Endothelial cell of umbilical vein (primary cell): Measurements from ENCODE around the gene REG1A. TPM values are rescaled to one million over a fixed set of nuclear protein-coding genes. Genes with fewer than 3 reads are reported as not detected.

Experiments used
- BruUV-seq: library from RNA; stranded (reverse); fragments of 400-500 nt; replicated peaks from 2 replicates; lab custom pipeline; 2021; lab: Mats Ljungman, UMichigan
- CTCF ChIA-PET: fragments of 300-600, 350-600 bp; sonication (Branson Sonifier 250); formaldehyde crosslinking; loops from one replicate; lab custom pipeline; 2021; ENCODE audit warnings: antibody characterized with exemption, inconsistent platforms; lab: Charles Lee
- POLR2A ChIA-PET: fragments of 300-600, 350-600 bp; sonication (Branson Sonifier 250); formaldehyde crosslinking; loops from one replicate; lab custom pipeline; 2021; ENCODE audit warnings: antibody characterized with exemption, inconsistent platforms; lab: Charles Lee
- DNase-seq: peaks from one replicate; pipeline ENCODE4 v3.0.0-alpha.2; 2011; ENCODE audit warnings: low read depth, low spot score
- FAIRE-seq: peaks from 2 replicates; lab custom pipeline; 2011; peaks lifted over from hg19 to GRCh38; lab: Jason Lieb, UNC
- H2AFZ ChIP-seq: 2 replicates; pipeline ENCODE4 v1.6.0; 2012; ENCODE audit warnings: low read depth, low read length, control low read depth, inconsistent platforms
- H3K27ac ChIP-seq: 2 replicates; pipeline ENCODE4 v1.5.1; 2011; ENCODE audit warnings: low read depth, mild to moderate bottlenecking, control low read depth, low read length, moderate library complexity; ENCODE audit not compliant: insufficient read depth
- H3K27me3 ChIP-seq, 2 experiments: 2 replicates each; pipeline versions ENCODE4 v1.6.0 to v1.6.1; 2011; ENCODE audit warnings: low read length in 2 of 2, mixed read lengths in 1 of 2; ENCODE audit not compliant: control insufficient read depth in 2 of 2, insufficient read depth in 2 of 2
- H3K36me3 ChIP-seq, 2 experiments: 2 replicates in 1 of 2; 3 replicates in 1 of 2; pipeline ENCODE4 v1.5.1; 2011; ENCODE audit warnings: low read length in 2 of 2, mild to moderate bottlenecking in 1 of 2, moderate library complexity in 1 of 2; ENCODE audit not compliant: control insufficient read depth in 2 of 2, insufficient read depth in 2 of 2; ENCODE audit errors: extremely low read depth in 1 of 2
- H3K4me1 ChIP-seq: 3 replicates; pipeline ENCODE4 v1.5.1; 2011; ENCODE audit warnings: mild to moderate bottlenecking, low read length; ENCODE audit not compliant: control insufficient read depth, insufficient read depth; ENCODE audit errors: extremely low read depth
- H3K4me2 ChIP-seq: 2 replicates; pipeline ENCODE4 v1.6.1; 2011; ENCODE audit warnings: low read length, control low read depth, mixed read lengths; ENCODE audit not compliant: insufficient read depth
- H3K4me3 ChIP-seq, 3 experiments: fragments of 200-600 bp in 1 of 3; sonication (generic), shearing (Covaris generic) in 1 of 3; replicated peaks in 1 of 3; 2 replicates each; pipeline ENCODE4 v1.5.1; 2011 to 2016; ENCODE audit warnings: control low read depth in 3 of 3, low read length in 3 of 3, mild to moderate bottlenecking in 2 of 3, inconsistent platforms in 1 of 3, low read depth in 1 of 3, moderate library complexity in 1 of 3; ENCODE audit not compliant: insufficient read depth in 1 of 3
- H3K79me2 ChIP-seq: 2 replicates; pipeline ENCODE4 v1.6.0; 2012; ENCODE audit warnings: low read length, inconsistent platforms; ENCODE audit not compliant: control insufficient read depth, insufficient read depth
- H3K9ac ChIP-seq: replicated peaks from 2 replicates; pipeline ENCODE3; 2011; ENCODE audit warnings: low read length, control low read depth; ENCODE audit not compliant: insufficient read depth; ENCODE audit errors: extremely low read depth
- H3K9me1 ChIP-seq: replicated peaks from 3 replicates; pipeline ENCODE4 v1.6.0; 2011; ENCODE audit warnings: mild to moderate bottlenecking, low read length; ENCODE audit not compliant: control insufficient read depth, insufficient read depth; ENCODE audit errors: extremely low read depth
- H3K9me3 ChIP-seq: replicated peaks from 2 replicates; pipeline ENCODE4 v1.5.1; 2012; ENCODE audit warnings: low read length, inconsistent platforms; ENCODE audit not compliant: control insufficient read depth, insufficient read depth
- H4K20me1 ChIP-seq: replicated peaks from 2 replicates; pipeline ENCODE3; 2011; ENCODE audit warnings: mild to moderate bottlenecking, low read length; ENCODE audit not compliant: control insufficient read depth, insufficient read depth; ENCODE audit errors: extremely low read depth
- EZH2 ChIP-seq: IDR thresholded peaks from 2 replicates; pipeline ENCODE4 v1.6.1; 2012; ENCODE audit warnings: borderline replicate concordance, low read depth, mild to moderate bottlenecking, moderate library complexity, low read length, inconsistent platforms; ENCODE audit not compliant: severe bottlenecking
- FOS ChIP-seq: IDR thresholded peaks from 2 replicates; pipeline ENCODE4 v1.6.1; 2011; ENCODE audit warnings: mild to moderate bottlenecking, low read length, moderate library complexity, borderline replicate concordance; ENCODE audit not compliant: insufficient read depth
- GATA2 ChIP-seq: IDR thresholded peaks from 2 replicates; pipeline ENCODE4 v1.7.0; 2011; ENCODE audit warnings: low read depth, mild to moderate bottlenecking, moderate library complexity, mixed read lengths, low read length; ENCODE audit not compliant: insufficient read length, insufficient read depth
- JUN ChIP-seq: IDR thresholded peaks from 2 replicates; pipeline ENCODE4 v1.6.1; 2011; ENCODE audit warnings: borderline replicate concordance, low read depth; ENCODE audit not compliant: insufficient read length, insufficient read depth
- MAX ChIP-seq: IDR thresholded peaks from 2 replicates; pipeline ENCODE4 v1.6.1; 2011; ENCODE audit not compliant: insufficient read depth, insufficient read length
- MYC ChIP-seq: IDR thresholded peaks from one replicate; pipeline ENCODE4 v1.6.1; 2011; ENCODE audit warnings: mild to moderate bottlenecking, low read depth, low read length
- POLR2A ChIP-seq: IDR thresholded peaks from 2 replicates; pipeline ENCODE4 v1.6.1; 2012; ENCODE audit warnings: low read depth, mild to moderate bottlenecking, control low read depth, low read length
- POLR2AphosphoS5 ChIP-seq: IDR thresholded peaks from 2 replicates; pipeline ENCODE4 v1.6.1; 2012; ENCODE audit warnings: low read depth, mild to moderate bottlenecking, control low read depth, low read length, moderate library complexity; ENCODE audit not compliant: insufficient read depth
- dilution Hi-C: fragments of 300-500 bp; cut with MboI; formaldehyde crosslinking; loops from one replicate; pipeline ENCODE4 v1.15.0; 2019; ENCODE audit warnings: low sequenced_read_pairs; ENCODE audit not compliant: extremely low pct_ligation_motif_present
- intact Hi-C: fragments of 100-400 bp; cut with micrococcal nuclease; formaldehyde crosslinking; loops from one replicate; pipeline ENCODE4 v1.10.0; 2022
- polyA plus RNA-seq, 4 experiments: library from polyadenylated mRNA; depleted of rRNA in 3 of 4; stranded (reverse) in 3 of 4; unstranded in 1 of 4; fragments of >200 nt; gene quantifications; 2 replicates each; pipeline versions ENCODE4 v1.2.1 to v1.2.3, GENCODE V29; 2011 to 2012; ENCODE audit warnings: missing spikeins in 1 of 4
- total RNA-seq: library from RNA; stranded (reverse); gene quantifications from 2 replicates; pipeline ENCODE4 v1.2.3, GENCODE V29; 2021
- TF ChIP-seq, protein P1 (sequence below), 2 donors: IDR thresholded peaks; 1 replicate in 1 of 2; 2 replicates in 1 of 2; pipeline ENCODE4 v1.5.1; 2011; ENCODE audit warnings: low read length in 2 of 2, mild to moderate bottlenecking in 2 of 2, moderate library complexity in 2 of 2, control low read depth in 1 of 2, inconsistent platforms in 1 of 2, low read depth in 1 of 2; ENCODE audit not compliant: insufficient read depth in 1 of 2; ENCODE audit errors: extremely low read depth in 1 of 2

Gene REG1A
- total and polyA plus RNA-seq, 2 donors (not counting 3 experiments of a cell fraction or from before 2014, with no cell fraction given), result not detected

DNA sequence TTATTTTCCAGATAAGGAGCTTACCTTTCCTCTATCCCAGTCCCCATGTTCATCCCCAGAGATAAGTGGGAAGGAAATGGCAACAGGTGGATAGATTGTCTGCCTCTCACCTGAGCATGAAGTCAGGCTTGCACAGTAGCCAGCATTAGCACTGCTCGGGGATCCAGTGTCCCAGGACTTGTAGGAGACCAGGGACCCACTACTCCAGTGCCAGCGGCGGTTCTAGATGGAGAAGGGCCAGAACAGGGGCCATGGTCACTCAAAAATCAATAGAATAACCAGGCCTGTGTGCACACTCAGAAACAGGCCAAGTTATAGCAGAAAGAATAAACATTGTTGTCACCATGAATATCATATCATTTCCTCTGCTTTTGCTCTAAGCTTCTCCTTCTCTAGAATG lies 34.9 kb upstream of the REG1A start:
- TF ChIP-seq MYC, result no peak
- no peak for TF ChIP-seq JUN
- no peak for TF ChIP-seq FOS
- TF ChIP-seq GATA2, result no peak
- TF ChIP-seq, protein P1, sequence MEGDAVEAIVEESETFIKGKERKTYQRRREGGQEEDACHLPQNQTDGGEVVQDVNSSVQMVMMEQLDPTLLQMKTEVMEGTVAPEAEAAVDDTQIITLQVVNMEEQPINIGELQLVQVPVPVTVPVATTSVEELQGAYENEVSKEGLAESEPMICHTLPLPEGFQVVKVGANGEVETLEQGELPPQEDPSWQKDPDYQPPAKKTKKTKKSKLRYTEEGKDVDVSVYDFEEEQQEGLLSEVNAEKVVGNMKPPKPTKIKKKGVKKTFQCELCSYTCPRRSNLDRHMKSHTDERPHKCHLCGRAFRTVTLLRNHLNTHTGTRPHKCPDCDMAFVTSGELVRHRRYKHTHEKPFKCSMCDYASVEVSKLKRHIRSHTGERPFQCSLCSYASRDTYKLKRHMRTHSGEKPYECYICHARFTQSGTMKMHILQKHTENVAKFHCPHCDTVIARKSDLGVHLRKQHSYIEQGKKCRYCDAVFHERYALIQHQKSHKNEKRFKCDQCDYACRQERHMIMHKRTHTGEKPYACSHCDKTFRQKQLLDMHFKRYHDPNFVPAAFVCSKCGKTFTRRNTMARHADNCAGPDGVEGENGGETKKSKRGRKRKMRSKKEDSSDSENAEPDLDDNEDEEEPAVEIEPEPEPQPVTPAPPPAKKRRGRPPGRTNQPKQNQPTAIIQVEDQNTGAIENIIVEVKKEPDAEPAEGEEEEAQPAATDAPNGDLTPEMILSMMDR (IDR thresholded peaks at IDR 0.05; ENCODE audit: extremely low read depth in 1 of 2, insufficient read depth in 1 of 2, low read depth in 1 of 2, low read length in 2 of 2), result no peak
- ChIA-PET CTCF (no interaction called here), POLR2A (no interaction called here)
- Histone ChIP-seq H3K4me1 (no peaks in the 10 kb centered on the region), H3K27me3 (no peaks in the 10 kb centered on the region), H2AFZ (no peak overlapping the region), H3K27ac (no peak overlapping the region), H3K79me2 (no peaks in the 10 kb centered on the region), H4K20me1 (no peaks in the 10 kb centered on the region), H3K9me1 (no peaks in the 10 kb centered on the region), H3K36me3 (no peaks in the 10 kb centered on the region), H3K9me3 (peaks cover 2% of the 10 kb centered on the region), H3K9ac (no peak overlapping the region), H3K4me3 (no peak overlapping the region), H3K4me2 (no peak overlapping the region)
- intact Hi-C loops (no loop called here), dilution Hi-C loops (no loop called here)
- no peak for DNase-seq
- BruUV-seq, result no TSS peak
- FAIRE-seq, result no peak

DNA sequence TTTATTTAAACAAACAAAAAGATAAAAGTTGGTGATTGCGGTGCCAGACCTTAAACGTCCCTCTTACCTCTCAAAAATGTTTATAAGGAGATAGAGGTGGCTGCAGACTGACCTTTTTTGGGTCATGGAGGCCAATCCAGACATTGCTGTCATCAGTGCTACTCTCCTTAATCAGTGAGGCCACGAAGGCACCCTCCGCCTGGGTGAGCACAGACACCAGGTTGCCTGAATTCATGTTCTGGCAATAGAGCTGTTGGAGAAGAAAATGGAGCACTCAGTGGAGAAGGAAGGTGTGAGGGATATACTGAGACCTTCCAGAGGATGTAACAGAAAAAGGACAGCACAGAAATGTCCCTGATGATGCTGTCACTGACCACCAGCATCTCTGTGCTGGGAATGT lies 34.0 kb upstream of the REG1A start:
- TF ChIP-seq POLR2A, result no peak
- TF ChIP-seq EZH2, result no peak
- TF ChIP-seq POLR2AphosphoS5, result no peak
- no peak for TF ChIP-seq GATA2
- TF ChIP-seq FOS, result no peak
- TF ChIP-seq JUN, result no peak
- TF ChIP-seq, protein P1 (IDR thresholded peaks at IDR 0.05; ENCODE audit: extremely low read depth in 1 of 2, insufficient read depth in 1 of 2, low read depth in 1 of 2, low read length in 2 of 2), result no peak
- TF ChIP-seq MYC, result no peak
- TF ChIP-seq MAX, result no peak
- Histone ChIP-seq H3K4me3 (no peak overlapping the region), H3K27ac (no peak overlapping the region), H2AFZ (no peak overlapping the region), H3K27me3 (no peaks in the 10 kb centered on the region), H3K36me3 (no peaks in the 10 kb centered on the region), H3K4me2 (no peak overlapping the region), H3K79me2 (no peaks in the 10 kb centered on the region), H3K9me1 (no peaks in the 10 kb centered on the region), H3K4me1 (no peaks in the 10 kb centered on the region), H4K20me1 (no peaks in the 10 kb centered on the region), H3K9me3 (peaks cover 2% of the 10 kb centered on the region), H3K9ac (no peak overlapping the region)
- ChIA-PET CTCF (no interaction called here), POLR2A (no interaction called here)
- intact Hi-C loops, result no loop called here
- no peak for FAIRE-seq
- DNase-seq, result no peak
- dilution Hi-C loops, result no loop called here
- BruUV-seq, result no TSS peak
